Fibroblast of pulmonary artery (primary cell): ENCODE measurements around the gene ZKSCAN5.
A peak's percentile ranks its signal among the peaks of the same experiment; 100 is the strongest.
"Not testable (repeated sequence)": the region's sequence is repeated elsewhere in the genome, so short reads cannot be mapped to it uniquely, and the experiment has no call there.

Experiments
- DNase-seq: peaks from one replicate; pipeline ENCODE4 v3.0.0-alpha.2; 2010; ENCODE audit warnings: low read depth
- H3K4me3 ChIP-seq: replicated peaks from 2 replicates; pipeline ENCODE4 v1.5.1; 2011; ENCODE audit warnings: low read depth, mild to moderate bottlenecking, control low read depth, low read length, moderate library complexity
- CTCF ChIP-seq: IDR thresholded peaks from 2 replicates; pipeline ENCODE4 v1.5.1; 2011; ENCODE audit warnings: mild to moderate bottlenecking, control low read depth, low read length, inconsistent platforms; ENCODE audit errors: missing control alignments

ZKSCAN5 gene

GRCh38 chr7:99497766-99498545 lies 6.5 kb upstream of the ZKSCAN5 start:
- TF ChIP-seq CTCF, result no peak
- H3K4me3 ChIP-seq, result peak overlapping the region; percentile 99
- no peak for DNase-seq

DNA sequence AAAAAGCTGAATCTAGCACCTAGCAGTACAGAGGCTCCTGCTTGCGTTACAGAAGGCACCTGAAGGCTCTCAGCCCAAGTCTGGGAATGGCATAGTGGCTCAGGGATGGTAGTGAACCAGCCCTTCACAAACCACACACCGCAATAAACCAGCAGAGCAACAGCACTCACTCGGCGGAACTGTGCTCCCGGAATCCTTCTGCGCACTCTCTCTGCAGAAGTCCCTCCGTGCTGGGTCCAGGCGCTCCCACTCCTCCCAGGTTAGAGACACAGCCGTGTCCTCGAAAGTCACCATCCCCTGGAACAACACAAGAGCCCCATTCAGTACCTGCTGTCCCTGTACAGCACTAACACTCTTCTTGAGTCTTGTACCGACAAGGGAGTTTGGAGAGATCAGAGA lies 5.9 kb upstream of the ZKSCAN5 start:
- no peak for DNase-seq
- no peak for TF ChIP-seq CTCF
- peak overlapping the region; percentile 99 for H3K4me3 ChIP-seq

DNA sequence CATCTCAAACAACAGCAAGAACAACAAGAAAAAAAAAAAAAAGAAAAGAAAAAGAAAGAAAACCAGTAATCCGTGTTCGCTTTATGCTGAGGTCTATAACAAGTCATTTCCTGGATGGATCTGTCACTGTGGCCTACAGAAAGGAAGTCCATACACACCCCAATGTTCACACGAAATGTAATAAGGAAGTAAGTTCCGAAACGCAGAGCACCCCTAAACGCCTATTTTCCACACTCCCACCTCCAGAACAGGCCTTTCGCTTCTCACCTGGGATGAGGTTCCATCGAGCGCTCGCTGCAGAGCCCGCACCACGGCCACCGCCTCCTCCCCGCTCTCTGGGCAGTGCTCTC lies 5.1 kb upstream of the ZKSCAN5 start:
- DNase-seq, result no peak
- no peak for TF ChIP-seq CTCF
- peak overlapping the region; percentile 99 for H3K4me3 ChIP-seq

DNA sequence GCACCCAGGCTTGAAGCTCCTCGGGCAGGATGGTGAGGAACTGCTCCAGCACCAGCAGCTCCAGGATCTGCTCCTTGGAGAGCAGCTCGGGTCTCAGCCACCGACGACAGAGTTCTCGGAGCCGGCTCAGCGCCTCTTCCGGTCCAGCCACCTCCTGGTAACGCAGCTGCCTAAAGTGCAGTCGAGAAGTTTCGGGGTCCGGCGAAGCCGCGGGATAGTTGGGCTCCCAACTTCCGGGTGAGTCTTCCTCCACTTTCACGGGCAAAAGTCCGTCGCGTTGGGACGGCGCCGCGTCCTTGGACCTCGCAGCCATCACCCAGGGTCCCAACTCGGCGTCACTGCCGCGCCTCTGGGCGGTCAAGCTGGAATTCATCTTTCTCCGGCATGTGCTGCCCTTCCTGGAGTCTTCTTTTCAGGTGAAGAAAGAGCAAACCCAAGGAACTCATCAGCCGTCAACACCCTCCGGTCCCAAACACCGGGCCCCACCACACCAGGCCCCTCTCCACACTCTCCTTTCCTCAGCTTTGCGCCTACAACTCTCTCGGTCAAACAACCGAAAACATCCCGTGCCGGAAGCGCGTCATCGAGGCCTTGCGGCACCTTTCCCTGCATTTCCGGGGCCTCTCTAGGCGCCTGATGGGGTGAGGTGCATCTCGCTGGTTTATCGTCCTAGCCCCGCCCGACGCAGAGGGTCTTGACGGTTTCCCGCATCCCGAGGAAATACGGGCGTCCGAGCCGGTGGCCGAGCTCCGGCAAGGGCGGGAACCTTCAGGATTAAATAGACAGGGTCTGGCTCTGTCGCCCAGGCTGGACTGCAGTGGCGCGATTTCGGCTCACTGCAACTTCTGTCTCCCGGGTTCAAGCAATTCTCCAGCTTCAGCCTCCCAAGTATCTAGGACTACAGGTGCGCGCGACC lies 4.5 kb upstream of the ZKSCAN5 start, which contains the start of gene ZNF394:
ZNF394 (minus strand) TSS at position 561 of the 916 bp plus-strand sequence; CDS start at position 373, 188 bp downstream.
- TF ChIP-seq CTCF, result no peak
- peak; percentile 94 for DNase-seq
- H3K4me3 ChIP-seq, result peak within 1 kb of the TSS; percentile 99

DNA sequence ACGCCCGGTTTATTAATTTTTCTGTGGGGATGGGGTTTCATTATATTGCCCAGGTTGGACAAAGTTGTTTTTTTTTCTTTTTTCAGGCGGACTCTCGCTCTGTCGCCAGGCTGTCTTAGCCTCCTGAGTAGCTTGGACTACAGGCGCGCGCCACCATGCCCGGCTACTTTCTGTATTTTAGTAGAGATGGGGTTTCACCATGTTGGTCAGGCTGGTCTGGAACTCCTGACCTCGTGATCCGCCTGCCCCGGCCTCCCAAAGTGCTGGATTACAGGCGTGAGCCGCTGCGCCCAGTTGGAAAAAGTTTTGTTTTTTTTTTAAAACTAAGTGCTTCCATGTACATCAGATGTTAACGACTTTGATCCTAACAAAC lies 3.8 kb upstream of the ZKSCAN5 start:
- DNase-seq, result no peak
- H3K4me3 ChIP-seq, result peak overlapping the region; percentile 99
- no peak for TF ChIP-seq CTCF

DNA sequence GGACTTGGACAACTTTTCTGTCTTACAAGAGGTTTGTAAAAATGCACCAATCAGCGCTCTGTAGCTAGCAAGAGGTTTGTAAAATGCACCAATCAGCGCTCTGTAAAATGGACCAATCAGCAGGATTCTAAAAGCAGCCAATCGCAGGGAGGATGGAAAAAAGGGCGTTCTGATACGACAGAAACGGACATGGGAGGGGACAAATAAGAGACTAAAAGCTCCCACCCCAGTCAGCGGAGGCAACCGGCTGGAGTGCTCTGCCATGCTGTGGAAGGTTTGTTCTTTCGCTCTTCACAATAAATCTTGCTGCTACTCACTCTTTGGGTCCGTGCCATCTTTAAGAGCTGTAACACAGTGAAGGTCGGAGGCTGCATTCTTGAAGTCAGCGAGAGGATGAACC lies 3.2 kb upstream of the ZKSCAN5 start:
- not testable (repeated sequence) for H3K4me3 ChIP-seq, DNase-seq

DNA sequence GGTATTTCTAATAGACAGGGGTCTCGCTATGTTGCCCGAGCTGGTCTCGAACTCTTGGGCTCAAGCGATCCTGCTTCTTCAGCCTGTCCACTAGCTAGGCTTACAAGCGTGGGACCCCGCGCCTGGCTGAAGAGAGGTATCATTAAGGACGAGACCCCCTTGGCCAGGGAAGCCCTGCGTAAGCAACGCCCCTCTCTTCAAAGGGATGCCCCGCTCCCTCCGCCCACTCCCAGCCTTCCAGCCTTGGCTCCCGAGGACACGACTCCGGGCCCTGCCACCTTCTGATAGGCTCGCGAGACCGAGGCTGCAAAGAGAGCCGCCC lies 220 bp upstream of the ZKSCAN5 start:
- no peak for DNase-seq
- no peak for TF ChIP-seq CTCF
- peak overlapping the region; percentile 95 for H3K4me3 ChIP-seq
